GM10266 (cell line): ENCODE results near the gene CRK.

Experiments
- DNase-seq: peaks from one replicate; pipeline ENCODE4 v3.0.0; 2012; ENCODE audit errors: extremely low spot score
- TF ChIP-seq, protein P1 (sequence below): IDR thresholded peaks from 2 replicates; pipeline ENCODE4 v1.5.1; 2012; ENCODE audit warnings: mild to moderate bottlenecking, low read depth; ENCODE audit not compliant: control insufficient read depth, insufficient read depth; ENCODE audit errors: missing control alignments

The CRK gene

DNA sequence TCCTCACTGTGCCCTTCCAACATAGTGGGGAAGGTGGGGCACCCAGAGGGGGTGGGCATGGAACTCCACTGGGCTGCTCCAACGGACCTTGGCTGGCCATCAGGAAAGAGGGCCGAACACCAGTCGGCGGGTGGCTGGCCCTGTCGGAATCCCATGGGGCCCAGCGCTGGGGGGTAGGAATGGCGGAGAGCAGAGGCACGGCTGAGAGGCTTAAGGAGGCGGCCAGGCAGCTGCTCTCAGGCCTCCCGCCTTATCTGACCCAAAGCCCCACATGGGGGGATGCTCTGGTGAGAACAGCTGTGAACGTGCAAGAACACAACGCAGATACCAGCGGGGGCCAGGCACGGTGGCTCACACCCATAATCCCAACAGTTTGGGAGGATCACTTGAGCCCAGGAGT is 40.8 kb upstream of the CRK start:
- TF ChIP-seq, protein P1, sequence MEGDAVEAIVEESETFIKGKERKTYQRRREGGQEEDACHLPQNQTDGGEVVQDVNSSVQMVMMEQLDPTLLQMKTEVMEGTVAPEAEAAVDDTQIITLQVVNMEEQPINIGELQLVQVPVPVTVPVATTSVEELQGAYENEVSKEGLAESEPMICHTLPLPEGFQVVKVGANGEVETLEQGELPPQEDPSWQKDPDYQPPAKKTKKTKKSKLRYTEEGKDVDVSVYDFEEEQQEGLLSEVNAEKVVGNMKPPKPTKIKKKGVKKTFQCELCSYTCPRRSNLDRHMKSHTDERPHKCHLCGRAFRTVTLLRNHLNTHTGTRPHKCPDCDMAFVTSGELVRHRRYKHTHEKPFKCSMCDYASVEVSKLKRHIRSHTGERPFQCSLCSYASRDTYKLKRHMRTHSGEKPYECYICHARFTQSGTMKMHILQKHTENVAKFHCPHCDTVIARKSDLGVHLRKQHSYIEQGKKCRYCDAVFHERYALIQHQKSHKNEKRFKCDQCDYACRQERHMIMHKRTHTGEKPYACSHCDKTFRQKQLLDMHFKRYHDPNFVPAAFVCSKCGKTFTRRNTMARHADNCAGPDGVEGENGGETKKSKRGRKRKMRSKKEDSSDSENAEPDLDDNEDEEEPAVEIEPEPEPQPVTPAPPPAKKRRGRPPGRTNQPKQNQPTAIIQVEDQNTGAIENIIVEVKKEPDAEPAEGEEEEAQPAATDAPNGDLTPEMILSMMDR: no peak
- no peak for DNase-seq

DNA sequence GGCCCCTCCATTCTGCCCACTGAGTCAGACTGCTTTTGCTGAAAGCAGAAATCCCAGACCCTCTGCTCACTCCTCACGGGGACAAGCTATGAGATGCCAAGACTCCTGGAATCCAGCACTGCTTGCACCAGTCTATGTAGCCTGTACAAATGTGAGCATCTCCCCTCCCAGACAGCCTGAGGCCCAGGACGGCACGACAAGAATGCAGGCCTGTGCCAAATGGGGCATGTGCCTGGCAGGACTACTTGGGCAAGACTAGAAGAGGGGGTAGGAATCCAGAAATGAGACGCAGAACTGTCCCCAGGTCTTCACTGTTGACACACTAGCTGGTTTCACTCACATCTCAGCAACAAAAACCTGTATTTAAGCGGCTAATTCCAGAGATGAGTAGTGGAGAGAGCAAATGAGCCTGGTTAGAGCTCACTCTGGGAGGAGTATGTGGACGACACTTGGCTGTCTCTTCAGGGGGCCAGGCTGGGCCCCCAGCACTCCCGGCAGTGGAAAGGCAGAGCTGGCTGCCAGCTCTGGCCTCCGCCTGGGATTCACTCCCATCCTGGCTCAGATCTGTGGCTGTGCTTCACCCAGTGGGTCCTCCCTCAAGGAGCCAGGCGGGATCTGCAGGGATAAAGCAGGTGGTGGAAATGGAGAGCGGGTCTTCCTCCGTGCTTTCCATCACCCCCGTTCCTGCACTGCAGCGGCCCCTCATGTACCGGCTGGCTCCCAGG is 39.4 kb upstream of the CRK start:
- no peak for DNase-seq
- TF ChIP-seq, protein P1: no peak

DNA sequence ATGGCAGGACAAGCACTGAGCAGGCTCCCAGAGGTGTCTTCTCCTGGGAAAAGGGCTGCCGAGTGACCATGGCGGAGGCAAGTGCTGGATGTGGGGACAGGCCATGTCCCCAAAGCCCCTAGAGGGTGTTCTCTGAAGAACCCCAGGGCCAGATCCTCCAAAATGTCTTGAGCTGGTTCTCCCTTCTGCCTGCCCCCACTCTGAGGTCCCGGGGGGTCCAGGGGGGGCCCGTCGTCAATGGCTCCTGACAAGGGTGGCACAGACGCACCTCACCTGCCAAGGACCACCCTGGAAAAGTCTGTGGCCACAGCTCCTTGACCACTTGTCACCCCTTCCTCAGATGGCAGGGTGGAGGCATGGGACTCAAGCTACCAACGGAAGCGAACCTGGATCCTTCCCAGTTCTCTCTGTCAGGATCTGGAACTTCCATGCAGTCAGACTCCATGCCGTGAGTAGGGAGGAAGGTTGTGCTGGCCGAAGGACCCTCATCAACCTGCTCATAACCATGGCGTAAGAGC is 38.8 kb upstream of the CRK start:
- TF ChIP-seq, protein P1: no peak
- no peak for DNase-seq

DNA sequence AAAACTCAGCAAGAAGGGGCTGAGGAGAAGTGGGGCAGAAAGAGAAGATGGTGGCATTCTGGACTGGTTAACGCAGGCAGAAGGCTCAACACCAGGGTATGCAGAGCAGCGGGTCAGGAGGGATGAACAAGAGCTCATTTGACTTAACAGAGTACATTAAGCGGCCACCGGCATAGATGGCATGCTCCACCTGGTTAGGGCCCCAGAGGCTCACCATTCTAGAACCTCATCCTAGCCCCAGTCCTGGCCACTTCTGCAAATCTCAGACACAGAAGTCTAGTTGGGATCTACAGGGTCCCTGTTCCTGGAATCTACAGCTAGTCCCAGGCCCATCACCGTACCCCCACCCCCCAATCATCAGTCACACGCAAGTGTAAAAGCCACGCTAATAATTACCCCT is 38.2 kb upstream of the CRK start:
- TF ChIP-seq, protein P1: no peak
- DNase-seq: no peak

DNA sequence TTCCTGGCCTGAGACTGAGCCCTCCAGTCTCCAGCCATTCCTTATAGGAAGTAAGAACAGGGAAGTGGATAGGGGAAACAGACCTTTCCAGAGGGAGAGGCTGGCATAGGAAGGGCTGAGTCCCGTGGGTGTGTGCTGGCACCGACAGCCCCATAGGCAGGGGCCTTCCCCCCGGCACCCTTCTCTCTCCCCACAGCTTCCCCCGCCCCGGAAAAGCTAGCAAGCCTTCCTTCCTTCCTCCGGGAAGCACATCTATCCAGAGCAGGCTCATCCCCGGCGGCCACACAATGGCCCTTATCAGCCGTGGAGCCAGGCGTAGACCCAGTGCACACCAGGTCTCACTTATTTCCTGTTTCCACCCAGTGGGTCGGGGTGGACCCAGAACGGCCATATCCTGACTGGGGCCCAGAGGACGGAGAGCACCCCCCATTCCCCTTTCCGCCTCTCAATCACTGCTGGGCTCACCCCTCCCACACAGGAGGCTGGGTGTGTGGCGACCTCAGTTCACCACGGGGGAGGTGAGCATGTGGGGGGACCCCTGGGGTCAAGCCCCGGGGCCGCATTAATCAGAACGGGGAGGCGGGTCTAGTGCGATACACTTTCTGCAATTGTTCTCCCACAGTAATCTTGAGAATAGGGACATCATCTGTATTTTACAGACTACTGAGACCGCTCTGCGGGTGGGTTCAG is 37.4 kb upstream of the CRK start:
- DNase-seq: no peak
- TF ChIP-seq, protein P1: no peak

DNA sequence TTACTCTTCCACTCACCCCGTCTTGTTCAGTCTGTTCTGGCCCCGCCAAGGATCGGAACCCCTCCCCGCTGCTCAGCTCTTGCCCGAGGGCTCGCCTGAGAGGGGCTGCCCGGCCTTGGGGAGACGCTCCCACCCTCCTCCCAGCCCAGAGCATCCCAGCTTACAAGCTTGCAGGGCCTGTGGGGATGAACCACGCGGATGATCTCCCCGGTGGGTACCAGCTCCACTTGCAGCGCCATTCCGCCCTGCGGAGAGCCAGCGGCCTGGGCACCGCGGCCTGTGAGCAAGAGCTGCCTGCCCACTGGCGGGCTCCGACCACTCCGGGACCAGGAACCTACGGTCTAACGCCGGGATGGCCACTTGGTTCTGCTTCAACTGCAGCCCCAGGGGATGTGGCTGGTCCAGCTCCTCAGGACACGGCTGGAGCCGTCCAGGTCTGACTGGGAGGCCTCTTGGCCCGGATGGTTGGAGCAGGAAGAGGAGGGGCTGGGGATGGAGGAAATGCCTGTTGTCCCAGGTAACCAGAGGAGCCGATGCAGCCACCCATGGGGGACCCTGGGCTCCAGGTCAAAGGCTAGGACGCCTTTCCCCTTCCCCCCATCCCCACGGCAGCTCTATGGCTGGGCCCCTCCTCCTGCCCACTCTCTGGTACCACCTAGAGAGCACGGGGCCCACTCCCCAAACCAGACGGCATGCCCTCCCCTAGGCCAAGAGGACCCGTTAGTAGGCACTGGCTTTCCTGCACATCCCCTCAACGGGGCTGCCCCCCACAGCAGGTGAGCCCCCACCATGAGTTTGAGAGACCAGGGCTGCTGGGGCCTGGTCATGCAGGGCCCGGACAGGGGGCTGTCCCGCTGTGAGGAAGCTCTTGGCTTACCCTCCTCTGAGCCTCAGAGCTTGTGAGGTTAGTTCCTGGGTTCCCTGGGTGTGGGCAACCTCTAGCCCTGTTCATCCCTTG is 36.5 kb upstream of the CRK start, which contains the start of gene MYO1C:
MYO1C (minus strand) TSS at position 438 of the 958 bp plus-strand sequence; CDS start at position 239, 199 bp downstream.
- no peak for DNase-seq
- TF ChIP-seq, protein P1: no peak
